SK-N-SH treated with all-trans-retinoic acid at 6 μM for 48 hours (cell line): ENCODE results near the gene MAGI3.

Experiments used
- ARNTL ChIP-seq: fragments of 450-650 bp; formaldehyde crosslinking; IDR thresholded peaks from 2 replicates; pipeline ENCODE4 v1.5.0; 2020; ENCODE audit warnings: low read depth, mild to moderate bottlenecking, moderate library complexity, borderline replicate concordance
- CSDC2 ChIP-seq: fragments of 250-450 bp; sonication (Bioruptor Pico); IDR thresholded peaks from 2 replicates; pipeline ENCODE4 v1.5.0; 2020; ENCODE audit warnings: mild to moderate bottlenecking, moderate library complexity
- ESRRG ChIP-seq: fragments of 250-450 bp; sonication (Bioruptor Pico); IDR thresholded peaks from 2 replicates; pipeline ENCODE4 v1.6.1; 2021; ENCODE audit warnings: mild to moderate bottlenecking
- GLIS3 ChIP-seq: fragments of 250-450 bp; sonication (Bioruptor Pico); IDR thresholded peaks from 2 replicates; pipeline ENCODE4 v1.5.0; 2020; ENCODE audit warnings: mild to moderate bottlenecking, moderate library complexity
- ZFP3 ChIP-seq: fragments of 250-450 bp; sonication (Bioruptor Pico); IDR thresholded peaks from 2 replicates; pipeline ENCODE4 v1.5.0; 2020; ENCODE audit warnings: mild to moderate bottlenecking, moderate library complexity
- ZFP30 ChIP-seq: fragments of 450-650 bp; formaldehyde crosslinking; IDR thresholded peaks from 2 replicates; pipeline ENCODE4 v1.5.0; 2022; ENCODE audit warnings: mild to moderate bottlenecking, moderate library complexity
- TF ChIP-seq, protein P1 (sequence below): fragments of 250-450 bp; sonication (Bioruptor Pico); IDR thresholded peaks from 2 replicates; pipeline ENCODE4 v1.5.1; 2020; ENCODE audit warnings: low read depth, mild to moderate bottlenecking, moderate library complexity

- no peak for TF ChIP-seq ZFP3 (CRISPR knock-in tag)
- TF ChIP-seq CSDC2 = no peak
- TF ChIP-seq, protein P1, sequence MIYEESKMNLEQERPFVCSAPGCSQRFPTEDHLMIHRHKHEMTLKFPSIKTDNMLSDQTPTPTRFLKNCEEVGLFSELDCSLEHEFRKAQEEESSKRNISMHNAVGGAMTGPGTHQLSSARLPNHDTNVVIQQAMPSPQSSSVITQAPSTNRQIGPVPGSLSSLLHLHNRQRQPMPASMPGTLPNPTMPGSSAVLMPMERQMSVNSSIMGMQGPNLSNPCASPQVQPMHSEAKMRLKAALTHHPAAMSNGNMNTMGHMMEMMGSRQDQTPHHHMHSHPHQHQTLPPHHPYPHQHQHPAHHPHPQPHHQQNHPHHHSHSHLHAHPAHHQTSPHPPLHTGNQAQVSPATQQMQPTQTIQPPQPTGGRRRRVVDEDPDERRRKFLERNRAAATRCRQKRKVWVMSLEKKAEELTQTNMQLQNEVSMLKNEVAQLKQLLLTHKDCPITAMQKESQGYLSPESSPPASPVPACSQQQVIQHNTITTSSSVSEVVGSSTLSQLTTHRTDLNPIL (CRISPR knock-in tag) = no peak
- no peak for TF ChIP-seq ZFP30
- no peak for TF ChIP-seq ESRRG (CRISPR knock-in tag)
- no peak for TF ChIP-seq ARNTL (CRISPR knock-in tag)
- no peak for TF ChIP-seq GLIS3 (CRISPR knock-in tag)
Measured at GRCh38 chr1:113701429-113701828, 311.1 kb downstream of the MAGI3 start.
